GM19468 (cell line): ENCODE data around the gene GLP2R.

Experiments
- ATAC-seq: cut with Tn5 transposase; IDR thresholded peaks from one replicate; pipeline ENCODE4 v1.9.1; 2021; ENCODE audit warnings: mild to moderate bottlenecking, moderate library complexity, moderate number of reproducible peaks; ENCODE audit not compliant: unreplicated experiment; ENCODE audit errors: extremely low read depth

The GLP2R gene

DNA sequence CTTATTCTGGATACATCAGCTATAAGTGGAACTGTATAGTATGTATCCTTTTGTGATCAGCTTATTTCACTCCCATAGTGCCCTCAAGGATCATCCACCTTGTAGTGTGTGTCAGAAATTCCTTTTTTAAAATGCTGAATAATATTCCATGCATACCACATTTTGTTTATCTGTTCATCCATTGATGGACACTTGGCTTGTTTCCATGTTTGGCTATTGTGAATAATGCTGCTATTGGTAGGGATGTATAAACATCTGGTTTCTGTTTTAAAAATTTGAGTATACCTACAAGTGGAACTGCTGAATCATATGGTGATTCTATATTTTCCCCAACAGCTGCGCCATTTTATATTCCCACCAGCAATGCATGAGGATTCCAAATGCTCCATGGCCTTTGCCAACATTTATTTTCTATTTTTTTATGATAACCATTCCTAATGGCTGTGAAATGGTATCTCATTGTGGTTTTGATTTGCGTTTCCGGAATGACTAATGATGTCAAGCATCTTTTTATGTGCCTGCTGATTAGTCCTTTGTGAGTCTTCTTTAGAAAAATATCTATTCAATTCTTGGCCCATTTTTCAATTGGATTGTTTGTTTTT lies 67.8 kb downstream of the GLP2R start:
- no peak for ATAC-seq

DNA sequence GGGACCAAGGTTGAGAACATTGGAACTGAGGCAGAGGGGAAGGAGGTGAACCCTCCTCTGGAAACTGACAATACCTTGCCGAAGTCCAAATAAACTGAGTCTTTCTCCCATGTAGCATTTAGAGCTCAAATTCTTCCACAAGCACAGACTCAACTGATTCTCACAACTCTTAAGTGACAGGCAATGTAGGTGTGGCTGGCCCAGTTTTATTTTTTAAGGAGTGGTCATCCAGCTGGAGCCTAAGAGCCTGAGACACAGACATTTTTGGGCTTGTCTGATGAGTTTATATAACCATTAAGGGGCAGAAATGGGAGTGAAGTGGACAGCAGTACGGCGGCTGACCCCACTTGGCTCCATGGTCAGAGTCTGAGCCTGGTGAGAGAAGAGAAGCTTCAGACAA lies 68.5 kb downstream of the GLP2R start:
- no peak for ATAC-seq

- ATAC-seq: no peak
Measured at GRCh38 chr17:9895923-9896322, 70.2 kb downstream of the GLP2R start.

- no peak for ATAC-seq
Measured at GRCh38 chr17:9897372-9897968, 71.7 kb downstream of the GLP2R start.

GRCh38 chr17:9898812-9899211 lies 73.1 kb downstream of the GLP2R start:
- no peak for ATAC-seq

GRCh38 chr17:9899280-9900043 lies 73.7 kb downstream of the GLP2R start:
- no peak for ATAC-seq

DNA sequence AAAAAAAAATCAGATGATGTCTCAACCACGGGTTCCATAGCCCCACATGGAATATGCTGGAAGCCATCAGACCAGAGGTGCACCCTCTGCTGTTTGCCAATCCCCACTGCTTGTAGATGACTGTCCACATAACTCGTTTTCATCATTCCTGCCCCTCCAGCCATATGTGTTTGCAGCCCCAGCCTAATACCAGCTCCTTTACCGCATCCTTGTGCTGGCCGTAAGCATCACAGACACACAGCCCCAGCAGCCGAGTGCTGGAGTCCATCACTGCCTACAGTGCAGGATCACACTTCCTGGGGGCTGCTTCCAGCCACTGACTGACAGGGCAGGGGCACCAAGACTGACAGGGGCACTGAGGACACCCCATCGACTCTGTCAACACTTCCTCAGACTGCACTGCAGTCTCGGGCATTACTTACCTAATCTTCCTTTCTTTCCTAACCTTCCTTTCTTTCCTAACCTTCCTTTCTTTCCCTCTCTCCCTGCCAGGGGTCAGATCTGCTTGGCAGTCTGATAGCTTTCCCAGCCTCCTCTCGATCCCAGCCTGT lies 74.4 kb downstream of the GLP2R start:
- ATAC-seq: no peak

GRCh38 chr17:9900784-9901183 lies 75.1 kb downstream of the GLP2R start:
- ATAC-seq: no peak

- ATAC-seq: no peak
Measured at GRCh38 chr17:9902120-9902519, 76.4 kb downstream of the GLP2R start.

DNA sequence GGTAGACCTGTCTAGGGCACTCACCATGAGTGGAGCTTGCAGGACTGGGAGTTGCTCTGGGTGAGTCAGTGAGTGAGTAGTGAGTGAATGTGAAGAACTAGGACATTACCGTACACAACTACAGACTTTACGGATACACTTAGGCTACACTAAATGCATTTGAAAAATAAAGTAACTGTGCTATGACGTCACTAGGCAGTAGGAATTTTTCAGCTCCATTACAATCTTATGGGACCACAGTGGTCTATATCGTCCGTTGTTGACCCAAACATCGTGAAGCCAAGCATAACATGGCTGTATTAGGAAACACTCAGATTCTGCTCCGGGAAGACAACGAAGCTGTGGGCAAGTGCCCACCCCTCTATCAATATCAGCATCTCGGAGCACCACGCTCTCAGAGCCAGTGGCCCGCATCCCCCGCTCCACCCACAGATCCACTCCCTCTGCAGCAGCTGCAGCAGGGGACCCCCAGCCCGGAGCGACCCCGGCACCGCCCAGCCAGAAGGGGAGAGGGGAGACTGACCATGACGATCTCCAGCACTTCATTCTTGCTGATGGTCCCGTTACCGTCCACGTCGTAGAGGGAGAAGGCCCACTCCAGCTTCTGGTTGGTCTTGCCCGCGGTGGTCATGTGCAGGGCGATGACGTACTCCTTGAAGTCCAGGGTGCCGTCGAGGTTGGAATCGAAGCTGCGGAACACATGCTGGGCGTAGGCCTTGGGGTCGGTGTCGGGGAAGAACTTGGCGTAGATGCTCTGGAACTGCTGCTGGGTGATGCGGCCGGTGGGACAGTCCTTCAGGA lies 78.8 kb downstream of the GLP2R start:
- no peak for ATAC-seq

- ATAC-seq: no peak
Measured at GRCh38 chr17:9905078-9905415, 79.3 kb downstream of the GLP2R start, which contains the start of gene RCVRN. Gene RCVRN, minus strand, starts transcription at chr17:9905271. Its CDS starts 91 bp downstream, at chr17:9905180.

DNA sequence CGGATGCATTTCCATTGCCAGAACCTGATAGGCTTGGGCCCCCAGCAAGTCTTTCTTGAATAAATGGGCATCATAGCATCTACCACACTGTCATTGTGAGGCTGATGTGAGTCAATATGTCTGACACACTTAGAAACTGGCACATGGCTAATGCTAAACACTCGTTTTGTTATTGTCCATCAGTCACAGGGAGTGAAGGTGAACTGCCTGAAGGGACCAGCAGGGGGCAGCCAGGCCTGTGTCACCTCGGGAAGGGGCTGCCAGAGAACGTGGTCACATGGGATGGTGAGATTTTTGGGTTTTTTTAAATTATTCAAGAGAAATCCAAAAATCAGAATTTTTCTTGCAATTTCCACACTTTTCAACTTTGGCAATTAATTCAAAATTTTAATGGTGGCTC lies 80.2 kb downstream of the GLP2R start:
- ATAC-seq: no peak

GRCh38 chr17:9906616-9907015 lies 80.9 kb downstream of the GLP2R start:
- ATAC-seq: no peak

- no peak for ATAC-seq
Measured at GRCh38 chr17:9907131-9907530, 81.4 kb downstream of the GLP2R start.

DNA sequence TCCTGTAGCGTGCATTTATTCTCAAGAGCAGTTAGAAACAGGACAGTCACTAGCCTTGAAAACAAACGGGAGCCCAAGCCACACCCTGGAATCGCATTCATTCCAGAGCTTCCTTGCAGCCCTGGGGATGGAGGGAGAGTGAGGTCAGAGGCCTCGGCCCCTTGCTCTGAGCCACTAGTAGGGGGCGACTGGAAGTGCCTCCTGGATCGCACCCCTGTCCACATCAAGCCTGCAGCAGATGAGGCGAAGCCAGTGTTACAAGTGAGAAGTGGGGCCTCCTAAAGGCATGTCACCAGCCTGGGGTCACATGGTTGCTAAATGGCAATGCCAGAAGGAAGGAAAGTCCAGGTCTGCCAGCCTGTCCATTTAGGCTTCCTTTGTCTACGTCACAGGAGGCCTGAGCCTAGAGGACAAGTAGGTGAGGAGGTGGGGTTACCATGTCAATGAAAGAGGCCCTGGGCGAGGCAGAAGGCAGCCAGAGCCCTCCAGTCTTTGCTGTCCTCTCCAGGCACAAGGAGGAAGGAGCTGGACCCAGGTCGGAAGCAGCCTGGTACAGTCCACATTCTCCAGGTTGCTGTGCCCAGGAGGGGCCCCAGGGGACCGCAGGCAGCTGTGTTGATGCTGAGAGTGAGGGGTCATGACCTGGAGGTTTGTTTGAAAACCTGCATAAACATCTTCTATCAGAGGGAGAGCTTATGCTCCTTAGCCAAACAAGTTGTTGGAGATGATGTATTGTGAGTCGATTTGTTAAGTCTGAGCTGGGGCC lies 82.3 kb downstream of the GLP2R start:
- ATAC-seq: no peak

- no peak for ATAC-seq
Measured at GRCh38 chr17:9908649-9909042, 82.9 kb downstream of the GLP2R start.

- ATAC-seq: no peak
Measured at GRCh38 chr17:9911089-9911488, 85.4 kb downstream of the GLP2R start.

GRCh38 chr17:9912121-9913099 lies 86.7 kb downstream of the GLP2R start:
- ATAC-seq: no peak

GRCh38 chr17:9913476-9913875 lies 87.8 kb downstream of the GLP2R start:
- no peak for ATAC-seq
